Calu3 (cell line): ENCODE results near the gene OCEL1. TPM values are rescaled to one million over a fixed set of nuclear protein-coding genes. Genes with fewer than 3 reads are reported as not detected.

Experiments used
- BruUV-seq: library from RNA; stranded (reverse); fragments of 400-500 nt; replicated peaks from 2 replicates; lab custom pipeline; 2021; lab: Mats Ljungman, UMichigan
- CTCF ChIA-PET: fragments of 300-600 bp; sonication (Branson Sonifier 250); formaldehyde crosslinking; loops from one replicate; lab custom pipeline; 2022; ENCODE audit warnings: antibody characterized with exemption; lab: Charles Lee
- DNase-seq: peaks from one replicate; pipeline ENCODE4 v3.0.0; 2022
- H3K27ac Mint-ChIP-seq: one replicate; pipeline ENCODE4 v1.8.0; 2022; ENCODE audit warnings: mixed read lengths; ENCODE audit not compliant: unreplicated experiment
- H3K27me3 Mint-ChIP-seq: one replicate; pipeline ENCODE4 v1.8.0; 2022; ENCODE audit warnings: mixed read lengths; ENCODE audit not compliant: unreplicated experiment
- H3K36me3 Mint-ChIP-seq: one replicate; pipeline ENCODE4 v1.8.0; 2022; ENCODE audit warnings: mild to moderate bottlenecking, moderate library complexity, mixed read lengths; ENCODE audit not compliant: insufficient read depth, unreplicated experiment
- H3K4me1 Mint-ChIP-seq: one replicate; pipeline ENCODE4 v1.8.0; 2022; ENCODE audit warnings: mild to moderate bottlenecking, low read depth, mixed read lengths; ENCODE audit not compliant: unreplicated experiment
- H3K4me3 Mint-ChIP-seq: one replicate; pipeline ENCODE4 v1.8.0; 2022; ENCODE audit warnings: mild to moderate bottlenecking, low read depth, moderate library complexity, mixed read lengths; ENCODE audit not compliant: unreplicated experiment
- H3K9me3 Mint-ChIP-seq: one replicate; pipeline ENCODE4 v1.8.0; 2022; ENCODE audit warnings: low read depth, mixed read lengths; ENCODE audit not compliant: unreplicated experiment
- CTCF ChIP-seq: fragments of 200-600 bp; IDR thresholded peaks from one replicate; pipeline ENCODE4 v1.8.0; 2022; ENCODE audit warnings: antibody characterized with exemption; ENCODE audit not compliant: unreplicated experiment
- intact Hi-C: fragments of 100-400 bp; cut with micrococcal nuclease; formaldehyde crosslinking; loops from one replicate; pipeline ENCODE4 v1.10.0; 2022; ENCODE audit not compliant: unreplicated experiment
- total RNA-seq: library from RNA; stranded (reverse); gene quantifications from 2 replicates; pipeline ENCODE4 v1.2.3, GENCODE V29; 2022

The OCEL1 gene
- total RNA-seq, 1 experiment from 2014 or later = 12.2 TPM

GRCh38 chr19:17243830-17244617, 18.0 kb downstream of the OCEL1 start:
- TF ChIP-seq CTCF = no peak
- peak overlapping the region; percentile 56 for H3K27ac Mint-ChIP-seq
- CTCF ChIA-PET = no interaction called here
- H3K9me3 Mint-ChIP-seq = no peaks in the 10 kb centered on the region
- H3K27me3 Mint-ChIP-seq = no peaks in the 10 kb centered on the region
- H3K4me3 Mint-ChIP-seq = peak overlapping the region; percentile 84
- BruUV-seq = TSS peak; percentile 27
- peak; percentile 30 for DNase-seq
- intact Hi-C loops = no loop called here
- peaks cover 38% of the 10 kb centered on the region for H3K36me3 Mint-ChIP-seq
- peaks cover 43% of the 10 kb centered on the region for H3K4me1 Mint-ChIP-seq

GRCh38 chr19:17244618-17245534, 18.9 kb downstream of the OCEL1 start:
- peak overlapping the region; percentile 84 for H3K4me3 Mint-ChIP-seq
- peaks cover 51% of the 10 kb centered on the region for H3K4me1 Mint-ChIP-seq
- CTCF ChIA-PET = no interaction called here
- no peak for TF ChIP-seq CTCF
- intact Hi-C loops = no loop called here
- no peaks in the 10 kb centered on the region for H3K27me3 Mint-ChIP-seq
- peak overlapping the region; percentile 56 for H3K27ac Mint-ChIP-seq
- H3K36me3 Mint-ChIP-seq = peaks cover 38% of the 10 kb centered on the region
- H3K9me3 Mint-ChIP-seq = no peaks in the 10 kb centered on the region
- no TSS peak for BruUV-seq
- DNase-seq = peak; percentile 32

GRCh38 chr19:17245535-17245984, 19.5 kb downstream of the OCEL1 start, which contains the start of gene NR2F6:
Gene NR2F6 (minus strand): TSS chr19:17245919. CDS start chr19:17245220, 699 bp downstream.
- CTCF ChIA-PET = no interaction called here
- intact Hi-C loops = no loop called here
- H3K36me3 Mint-ChIP-seq = peaks cover 38% of the 10 kb centered on the region

More at GRCh38 chr19:17245535-17245984, 19.5 kb downstream of the OCEL1 start, which contains the start of gene NR2F6:
- Mint-ChIP-seq H3K4me3 (peak within 1 kb of the TSS; percentile 84), H3K27ac (peak within 1 kb of the TSS; percentile 67), H3K9me3 (no peaks in the 10 kb centered on the region), H3K4me1 (peaks cover 50% of the 10 kb centered on the region), H3K27me3 (no peaks in the 10 kb centered on the region)
- DNase-seq = no peak
- BruUV-seq = no TSS peak
- TF ChIP-seq CTCF = no peak
